Activated B cell treated with CpG ODN at 0.5 μM for 24 hours (primary cell): Measurements from ENCODE around the gene CRTAC1. TPM values are rescaled to one million over a fixed set of nuclear protein-coding genes. Genes with fewer than 3 reads are reported as not detected.

Source experiments
- ATAC-seq: fragments of 200-7000 bp; cut with Tn5 transposase; one replicate; pipeline ENCODE4 v1.10.0; 2021; ENCODE audit warnings: low read depth, mild to moderate bottlenecking, moderate library complexity
- CTCF ChIA-PET: fragments of 350-600 bp; sonication (Branson Sonifier 250); formaldehyde crosslinking; loops from one replicate; lab custom pipeline; 2021; ENCODE audit warnings: antibody characterized with exemption; lab: Charles Lee
- POLR2A ChIA-PET: fragments of 350-600 bp; sonication (Branson Sonifier 250); formaldehyde crosslinking; loops from one replicate; lab custom pipeline; 2021; ENCODE audit warnings: antibody characterized with exemption; lab: Charles Lee
- DNase-seq: peaks from one replicate; pipeline ENCODE4 v3.0.0; 2022
- H3K27ac Mint-ChIP-seq: one replicate; pipeline ENCODE4 v1.8.0; 2020; ENCODE audit warnings: mixed read lengths
- H3K27me3 Mint-ChIP-seq: one replicate; pipeline ENCODE4 v1.8.0; 2021; ENCODE audit warnings: mixed read lengths
- H3K36me3 Mint-ChIP-seq: one replicate; pipeline ENCODE4 v1.8.0; 2021; ENCODE audit warnings: low read depth, mixed read lengths
- H3K4me1 Mint-ChIP-seq: one replicate; pipeline ENCODE4 v1.8.0; 2021; ENCODE audit warnings: mixed read lengths
- H3K4me3 Mint-ChIP-seq: one replicate; pipeline ENCODE4 v1.8.0; 2020; ENCODE audit warnings: mild to moderate bottlenecking, mixed read lengths
- H3K9me3 Mint-ChIP-seq: one replicate; pipeline ENCODE4 v1.8.0; 2020; ENCODE audit warnings: mixed read lengths
- CTCF ChIP-seq: fragments of 200-600 bp; IDR thresholded peaks from one replicate; pipeline ENCODE4 v1.8.0; 2022; ENCODE audit warnings: antibody characterized with exemption, mild to moderate bottlenecking
- intact Hi-C: fragments of 100-400 bp; cut with micrococcal nuclease; formaldehyde crosslinking; loops from one replicate; pipeline ENCODE4 v1.15.1; 2024
- total RNA-seq: library from RNA; stranded (reverse); gene quantifications from 2 replicates; pipeline ENCODE4 v1.2.3, GENCODE V29; 2022

The CRTAC1 gene
- total RNA-seq, 1 donor from 2014 or later, result not detected

DNA sequence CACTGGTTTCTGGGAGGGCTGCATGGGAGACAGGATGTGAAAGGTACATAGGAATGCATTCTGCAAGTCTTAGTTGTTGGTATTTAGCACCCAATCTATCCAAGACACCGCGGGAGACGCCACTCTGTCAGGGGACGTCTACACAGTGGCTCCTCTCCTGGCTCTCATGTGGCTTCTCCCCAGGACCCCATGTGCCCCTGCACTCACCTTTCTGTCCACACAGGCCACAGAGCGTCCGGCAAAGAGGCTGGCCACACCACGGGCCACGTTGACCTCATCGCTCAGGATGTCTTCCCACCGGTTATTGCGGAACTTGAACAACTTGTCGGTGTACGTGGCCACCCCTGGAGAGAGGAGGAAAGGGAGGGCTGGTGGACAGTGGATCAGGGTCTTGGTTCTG, 107.4 kb downstream of the CRTAC1 start:
- Mint-ChIP-seq H3K27me3 (peaks cover 23% of the 10 kb centered on the region), H3K27ac (no peak overlapping the region), H3K9me3 (no peaks in the 10 kb centered on the region), H3K4me1 (no peaks in the 10 kb centered on the region), H3K36me3 (no peaks in the 10 kb centered on the region), H3K4me3 (no peak overlapping the region)
- ChIA-PET POLR2A (no interaction called here), CTCF (no interaction called here)
- ATAC-seq (no peak), DNase-seq (no peak)
- intact Hi-C loops, result no loop called here
- no peak for TF ChIP-seq CTCF

- Mint-ChIP-seq H3K4me3 (no peak overlapping the region), H3K4me1 (no peaks in the 10 kb centered on the region), H3K36me3 (no peaks in the 10 kb centered on the region), H3K9me3 (no peaks in the 10 kb centered on the region), H3K27ac (no peak overlapping the region), H3K27me3 (peaks cover 20% of the 10 kb centered on the region)
- CTCF ChIA-PET, result no interaction called here
- ATAC-seq (no peak), DNase-seq (no peak)
- POLR2A ChIA-PET, result no interaction called here
- no peak for TF ChIP-seq CTCF
- intact Hi-C loops, result no loop called here
These were observed 108.2 kb downstream of the CRTAC1 start for GRCh38 chr10:97922022-97922758.

DNA sequence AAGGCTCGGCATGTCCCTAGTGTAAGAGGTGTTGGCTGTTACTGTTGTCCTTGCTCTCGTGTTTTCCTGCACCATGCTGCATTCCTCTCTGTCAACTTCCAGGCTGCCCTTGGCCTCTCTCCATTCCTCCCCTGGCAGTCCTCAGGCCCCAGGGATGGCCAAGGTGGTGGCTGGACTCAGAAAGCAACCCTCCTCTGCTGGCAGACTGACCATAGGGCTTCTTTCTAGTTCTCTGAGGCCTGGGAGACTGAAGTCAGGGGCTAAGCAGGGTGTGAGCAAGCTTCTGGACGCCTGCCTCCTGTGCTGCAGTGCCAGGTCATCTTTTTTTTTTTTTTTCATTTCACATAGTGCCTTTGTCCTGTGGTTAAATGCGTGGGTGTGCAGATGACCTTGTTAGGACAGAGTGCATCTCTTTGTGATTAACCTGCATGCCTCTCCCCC, 108.8 kb downstream of the CRTAC1 start:
- no peaks in the 10 kb centered on the region for H3K9me3 Mint-ChIP-seq
- no peaks in the 10 kb centered on the region for H3K36me3 Mint-ChIP-seq
- H3K27ac Mint-ChIP-seq, result no peak overlapping the region
- no peak overlapping the region for H3K4me3 Mint-ChIP-seq
- H3K27me3 Mint-ChIP-seq, result peaks cover 17% of the 10 kb centered on the region
- no peak for TF ChIP-seq CTCF
- H3K4me1 Mint-ChIP-seq, result no peaks in the 10 kb centered on the region
- ATAC-seq (no peak), DNase-seq (no peak)
- ChIA-PET CTCF (no interaction called here), POLR2A (interaction anchor here (0.6 kb wide), 1 partner anchor 154 kb away, joined by 3 read pairs; no protein-coding TSS in a partner anchor)
- intact Hi-C loops, result no loop called here

GRCh38 chr10:97920865-97921264, 109.6 kb downstream of the CRTAC1 start:
- DNase-seq, result no peak
- H3K36me3 Mint-ChIP-seq, result no peaks in the 10 kb centered on the region
- no peak overlapping the region for H3K4me3 Mint-ChIP-seq
- TF ChIP-seq CTCF, result no peak
- no peak overlapping the region for H3K27ac Mint-ChIP-seq
- H3K9me3 Mint-ChIP-seq, result no peaks in the 10 kb centered on the region
- intact Hi-C loops, result no loop called here
- ATAC-seq, result no peak
- CTCF ChIA-PET, result no interaction called here
- POLR2A ChIA-PET, result no interaction called here
- H3K27me3 Mint-ChIP-seq, result peaks cover 19% of the 10 kb centered on the region
- no peaks in the 10 kb centered on the region for H3K4me1 Mint-ChIP-seq

- no peak for TF ChIP-seq CTCF
- Mint-ChIP-seq H3K27me3 (peaks cover 19% of the 10 kb centered on the region), H3K9me3 (no peaks in the 10 kb centered on the region), H3K4me1 (no peaks in the 10 kb centered on the region), H3K27ac (no peak overlapping the region), H3K36me3 (no peaks in the 10 kb centered on the region), H3K4me3 (no peak overlapping the region)
- CTCF ChIA-PET, result interaction anchor here (1.2 kb wide), 1 partner anchor 122 kb away, joined by 4 read pairs; no protein-coding TSS in a partner anchor
- intact Hi-C loops, result no loop called here
- no peak for DNase-seq
- no peak for ATAC-seq
- POLR2A ChIA-PET, result no interaction called here
These were observed 111.4 kb downstream of the CRTAC1 start for GRCh38 chr10:97919012-97919411.
